NCI-H2227 (cell line): ENCODE results near the gene PLEKHA7.

Experiments
- DNase-seq: peaks from one replicate; lab custom pipeline; 2025; ENCODE audit not compliant: unreplicated experiment; lab: John Stamatoyannopoulos, UW

The PLEKHA7 gene

DNA sequence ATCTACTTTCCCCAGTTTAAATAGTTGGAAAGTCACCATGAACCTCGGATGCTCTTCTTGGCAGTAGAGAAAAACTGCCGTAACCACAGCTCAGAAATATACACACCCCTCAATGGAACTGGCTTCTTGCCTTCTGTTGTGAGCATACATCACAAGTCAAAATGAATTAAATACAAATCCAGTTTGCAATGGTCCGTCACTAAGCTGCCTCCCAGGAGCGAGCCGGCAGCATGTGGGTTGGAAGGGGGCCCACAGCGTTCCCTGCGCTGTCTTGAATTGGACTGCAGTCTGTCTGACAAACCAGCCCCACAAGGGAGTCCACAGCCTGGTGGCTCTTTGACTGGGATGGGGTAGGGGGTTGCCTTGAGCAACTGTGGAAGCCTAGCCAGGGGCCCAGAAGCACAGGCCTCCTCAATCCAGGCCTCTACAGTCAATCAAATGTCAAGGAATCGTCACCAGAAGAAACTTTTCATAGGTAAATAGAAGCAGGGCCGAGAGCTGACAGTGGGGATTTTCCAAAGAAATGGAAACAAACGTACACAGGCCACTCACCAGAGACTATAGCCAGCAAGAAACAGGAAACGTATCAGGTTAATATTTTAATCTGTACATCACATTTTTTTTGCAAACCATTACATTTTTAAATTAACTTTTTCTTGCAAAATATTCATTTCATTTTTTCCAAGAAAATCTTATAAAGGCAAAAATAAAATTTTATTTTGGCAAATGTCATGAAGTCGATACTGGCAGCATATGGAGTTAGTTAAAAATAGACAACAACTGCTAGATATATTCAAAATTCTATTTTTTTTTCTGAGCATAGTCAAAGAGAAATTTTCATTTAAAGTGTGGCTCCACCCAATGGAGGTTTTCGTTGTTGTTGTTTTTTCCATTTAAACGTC is 237.3 kb downstream of the PLEKHA7 start:
- DNase-seq = no peak

DNA sequence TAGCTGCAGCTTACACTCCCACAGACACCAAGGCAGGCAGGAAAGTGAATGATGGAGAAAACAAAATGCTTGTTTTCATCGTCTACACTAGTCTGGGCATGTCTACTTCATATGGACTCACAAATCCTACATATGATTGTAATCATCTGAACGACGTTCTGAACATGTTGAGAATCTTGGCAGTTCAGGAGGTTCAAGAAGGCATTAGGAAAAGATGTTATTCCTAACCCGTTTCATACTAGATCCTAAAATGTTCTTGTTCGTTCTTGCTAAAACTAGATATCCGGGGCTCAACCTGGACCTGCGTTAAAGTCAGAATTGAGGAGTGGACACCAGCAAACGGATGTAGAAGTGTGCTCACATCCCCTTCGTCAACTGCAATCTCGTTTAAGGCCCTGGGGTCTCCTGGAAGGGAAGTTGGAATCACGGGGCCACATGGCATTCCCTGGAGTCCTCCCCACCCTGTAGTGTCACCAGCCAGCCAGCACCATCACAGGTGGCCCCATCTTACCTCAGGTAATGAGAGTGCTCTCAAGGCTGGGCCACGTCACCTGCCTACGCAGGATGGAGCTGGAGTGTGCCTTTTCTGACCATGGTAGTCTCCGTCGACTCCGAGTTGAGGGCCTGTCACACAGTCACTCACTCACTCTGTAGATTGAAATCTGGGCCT is 238.5 kb downstream of the PLEKHA7 start:
- no peak for DNase-seq

DNA sequence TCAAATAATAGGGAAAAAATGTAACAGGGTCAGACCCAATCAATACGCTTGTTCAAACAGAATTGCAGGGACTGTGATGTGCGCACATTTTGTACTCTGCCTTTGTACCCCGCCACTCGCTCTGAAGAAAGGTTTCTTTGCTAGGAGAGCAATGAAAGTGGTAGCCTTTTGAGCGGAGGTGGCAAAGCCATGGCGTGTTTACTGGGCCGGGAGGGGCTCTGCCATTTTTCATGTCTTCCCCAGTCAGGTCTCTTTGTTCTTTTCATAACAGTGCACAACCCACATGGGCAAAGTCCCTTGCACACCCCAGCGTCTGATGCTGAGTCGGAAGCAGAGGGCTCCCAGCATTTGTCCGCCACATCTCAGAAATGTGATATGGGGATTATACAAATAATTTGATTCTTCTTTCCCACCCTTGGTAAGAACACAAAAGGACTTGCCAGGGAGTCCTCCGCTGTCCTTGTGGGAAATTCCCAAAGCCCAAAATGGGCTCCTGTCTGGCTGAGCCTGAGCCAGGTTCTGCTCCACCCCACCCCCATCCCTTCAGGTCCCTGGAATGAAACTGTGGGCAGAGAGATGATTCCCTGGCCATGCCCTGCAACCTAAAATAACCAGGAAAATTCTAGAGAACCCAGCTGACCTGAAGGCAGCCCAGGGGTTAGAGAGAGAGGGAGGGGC is 239.1 kb downstream of the PLEKHA7 start:
- DNase-seq = no peak

DNA sequence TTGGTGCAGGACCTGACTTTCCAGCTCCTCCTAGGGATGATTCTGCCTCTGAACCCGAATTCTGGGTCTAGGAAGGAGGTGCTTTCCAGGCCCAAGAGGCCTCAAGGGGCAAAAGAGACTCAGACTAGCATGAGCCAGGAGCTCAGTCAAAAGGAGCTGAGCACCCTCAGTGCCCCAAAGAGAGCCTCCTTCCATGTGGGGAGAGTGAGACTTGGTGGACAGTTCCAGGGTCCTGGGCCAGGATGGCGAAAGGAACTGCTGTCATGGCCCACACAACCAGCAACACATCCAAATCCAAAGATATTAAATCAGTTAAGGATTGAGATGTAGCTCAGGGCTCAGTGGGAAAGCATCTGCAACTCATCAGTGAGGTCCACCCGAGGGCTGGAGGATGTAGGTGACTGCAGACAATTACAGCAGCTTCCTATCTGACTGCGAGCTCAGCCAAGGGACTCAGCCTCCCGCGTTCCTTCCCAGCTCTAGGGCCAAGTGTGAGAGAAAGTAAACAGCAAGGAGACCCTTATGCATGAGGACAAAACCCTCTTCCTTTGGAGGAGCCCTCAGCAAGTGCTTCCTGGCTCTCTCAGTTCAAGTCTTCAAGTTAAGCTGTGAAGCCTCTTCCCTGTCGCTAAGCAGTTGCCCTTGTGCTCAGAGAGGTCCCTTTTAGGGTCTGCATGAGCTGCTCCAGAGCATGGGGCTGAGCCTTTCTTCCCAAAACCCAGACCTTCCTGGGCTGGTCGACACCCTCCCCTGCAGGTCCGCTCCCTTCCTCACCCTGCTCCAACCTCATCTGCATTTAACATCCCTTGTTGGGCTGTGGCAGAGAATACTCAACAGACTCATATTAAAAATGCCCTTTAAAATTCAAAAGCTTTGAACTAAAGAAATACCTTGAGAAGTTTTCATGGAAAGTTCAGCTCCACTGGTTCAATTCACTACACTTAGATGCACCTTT is 240.0 kb downstream of the PLEKHA7 start:
- DNase-seq = no peak

DNA sequence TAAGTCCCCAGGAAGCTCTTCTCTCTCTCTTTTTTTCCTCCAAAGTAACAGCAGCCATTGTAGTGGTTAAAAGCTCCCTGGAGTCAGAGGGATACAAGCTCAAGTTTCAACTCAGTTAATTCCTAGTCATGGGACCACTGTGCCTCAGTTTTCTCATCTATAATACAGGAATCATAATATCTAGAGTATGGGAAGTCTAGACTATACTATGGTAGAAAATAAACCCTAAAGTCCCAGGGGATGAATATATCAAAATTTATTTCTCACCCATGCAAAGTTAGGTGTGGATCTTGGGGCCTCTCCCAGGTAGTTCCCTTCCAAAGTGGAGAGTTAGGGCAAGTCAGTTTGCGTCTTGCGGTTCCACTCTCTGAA is 242.1 kb downstream of the PLEKHA7 start:
- DNase-seq = no peak

DNA sequence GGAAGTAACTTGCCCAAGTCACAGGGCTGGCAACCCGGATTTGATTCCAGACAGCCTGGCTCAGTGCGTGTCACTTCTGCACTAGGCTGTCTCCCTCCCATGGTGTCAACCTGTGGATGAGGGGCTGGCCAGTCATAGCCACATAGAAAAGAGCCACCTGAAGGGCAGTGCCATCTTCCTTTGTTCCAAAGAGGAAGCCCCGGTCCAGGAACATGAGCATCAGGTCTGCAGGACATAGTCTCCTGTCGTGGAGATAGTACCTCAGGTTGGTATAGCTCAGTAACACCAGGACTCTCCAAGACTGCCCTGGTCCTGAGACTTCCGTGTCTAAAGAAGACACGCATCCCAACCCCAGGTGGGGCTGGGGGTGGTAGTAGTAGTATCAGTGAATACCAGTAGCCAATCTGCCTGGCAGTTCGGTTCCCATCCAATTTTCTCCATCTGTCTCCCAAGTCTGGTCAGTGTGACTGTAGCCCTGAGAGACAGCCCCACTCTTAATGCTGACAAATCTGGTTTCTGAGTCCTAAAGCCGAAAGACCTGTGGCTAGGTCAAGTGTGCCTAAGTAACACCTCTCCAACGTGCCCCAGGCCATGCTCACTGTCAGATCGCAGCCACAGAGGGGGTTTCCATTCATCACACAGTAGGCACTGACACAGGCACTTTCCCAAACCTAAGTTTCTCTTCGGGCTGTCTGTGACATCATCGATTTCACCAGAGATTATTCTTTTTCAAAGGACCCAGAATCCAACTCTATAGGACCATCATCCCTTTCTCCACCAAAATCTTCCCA is 242.7 kb downstream of the PLEKHA7 start:
- DNase-seq = no peak

DNA sequence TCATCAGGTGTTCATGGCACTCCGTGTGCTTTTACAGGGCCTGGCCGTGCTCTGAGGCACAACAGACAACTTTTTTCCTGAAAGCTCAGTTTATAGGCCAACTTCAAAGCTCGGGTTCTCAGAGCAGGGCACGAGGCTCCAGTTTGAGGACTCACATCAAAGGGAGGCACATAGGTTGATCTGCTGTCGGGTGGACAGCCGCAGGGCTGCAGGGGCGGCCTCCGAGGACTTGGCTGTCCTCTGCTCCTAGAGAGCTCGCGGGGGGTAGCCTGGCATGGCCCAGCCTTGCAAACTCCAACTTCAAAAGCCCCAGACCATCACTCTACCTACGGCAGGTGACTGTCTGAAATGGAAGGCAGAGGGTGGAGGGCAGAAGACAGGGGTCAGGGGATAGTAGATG is 244.2 kb downstream of the PLEKHA7 start:
- DNase-seq = no peak

DNA sequence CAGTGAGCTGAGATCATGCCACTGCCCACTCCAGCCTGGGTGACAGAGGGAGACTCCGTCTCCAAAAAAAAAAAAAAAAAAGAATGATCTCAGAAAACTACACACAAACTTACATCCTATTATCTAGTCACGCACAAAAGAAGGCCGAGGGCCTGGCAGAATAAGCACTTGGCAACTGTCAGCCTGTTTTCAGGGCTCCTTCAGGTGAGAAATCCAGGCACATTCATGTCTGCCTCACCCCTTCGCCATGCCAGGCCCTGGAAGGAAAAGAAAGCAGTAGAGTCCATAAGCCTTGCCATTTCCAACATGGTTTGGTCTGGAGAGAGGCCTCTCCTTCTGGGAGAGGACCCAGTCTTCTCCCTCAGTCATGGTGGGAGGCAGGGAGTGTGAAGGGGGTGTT is 244.8 kb downstream of the PLEKHA7 start:
- DNase-seq = no peak

DNA sequence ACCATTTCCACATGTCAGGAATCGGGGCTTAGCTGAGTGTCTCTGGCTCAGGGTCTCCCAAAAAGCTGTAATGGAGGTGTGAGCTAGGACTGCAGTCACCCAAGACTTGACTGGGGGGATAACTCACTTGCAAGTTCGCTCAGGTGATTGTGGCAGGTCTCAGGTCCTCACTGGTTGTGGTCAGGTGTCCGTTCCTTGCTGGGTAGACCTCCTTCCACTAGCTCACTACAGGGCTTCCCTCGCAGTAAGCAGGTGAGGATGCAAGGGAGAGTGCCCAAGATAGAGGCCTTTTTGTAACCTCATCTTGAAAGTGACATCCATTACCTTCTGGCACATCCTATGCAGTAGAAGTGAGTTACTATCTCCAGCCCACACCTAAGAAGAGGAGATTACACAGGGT is 246.3 kb downstream of the PLEKHA7 start:
- no peak for DNase-seq

DNA sequence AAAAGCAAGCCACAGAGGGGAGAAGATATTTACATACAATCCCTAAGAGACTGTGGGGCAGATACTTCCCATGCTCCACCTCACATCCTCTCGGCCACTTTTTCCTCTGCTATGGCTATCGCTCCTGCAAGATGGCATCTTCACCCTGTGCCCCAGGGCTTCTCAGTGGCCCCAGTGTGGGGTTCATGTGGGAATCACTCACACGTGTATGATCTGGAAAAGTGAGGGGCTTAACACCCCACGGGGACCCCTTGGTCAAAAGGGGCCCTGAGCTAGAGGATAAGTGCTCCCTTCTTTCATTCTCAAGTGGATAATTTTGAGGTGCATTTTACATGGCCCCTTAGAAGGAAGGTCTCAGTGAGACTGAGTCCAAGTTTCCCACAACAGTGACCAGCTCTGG is 247.1 kb downstream of the PLEKHA7 start:
- DNase-seq = no peak

DNA sequence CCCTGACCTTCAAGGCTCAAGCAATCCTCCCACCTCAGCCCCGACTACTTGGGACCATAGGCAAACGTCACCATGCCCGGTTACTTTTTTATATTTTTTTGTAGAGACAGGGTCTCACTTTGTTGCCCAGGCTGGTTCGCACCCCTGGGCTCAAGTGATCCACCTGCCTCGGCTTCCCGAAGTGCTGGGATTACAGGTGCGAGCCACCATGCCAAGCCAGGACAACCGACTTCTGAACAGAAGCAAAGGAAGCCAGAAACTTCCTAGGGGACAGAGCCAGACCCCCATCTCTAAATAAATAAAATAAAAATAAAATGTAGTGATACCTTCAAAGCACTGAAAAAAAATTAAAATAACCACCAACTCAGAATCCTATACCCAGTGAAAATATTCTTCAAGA is 249.3 kb downstream of the PLEKHA7 start:
- no peak for DNase-seq

DNA sequence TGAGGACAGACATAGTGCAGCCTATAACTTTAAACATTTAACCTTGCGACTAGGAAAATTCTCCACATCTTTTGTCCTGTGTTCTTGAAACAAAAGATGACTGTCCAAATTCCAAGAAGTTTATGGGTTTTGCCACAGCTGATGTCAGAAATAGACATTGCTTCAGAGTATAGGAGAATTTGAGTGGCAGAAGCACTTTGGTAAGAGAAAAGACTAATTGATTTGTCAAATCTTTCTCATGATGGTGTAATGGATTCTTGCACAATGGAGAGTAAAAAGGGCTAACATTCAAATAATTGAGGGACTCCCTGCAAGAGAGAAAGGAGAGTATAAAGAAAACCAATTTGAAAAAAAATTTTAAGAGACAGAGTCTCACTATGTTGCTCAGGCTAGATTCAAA is 250.5 kb downstream of the PLEKHA7 start:
- no peak for DNase-seq

DNA sequence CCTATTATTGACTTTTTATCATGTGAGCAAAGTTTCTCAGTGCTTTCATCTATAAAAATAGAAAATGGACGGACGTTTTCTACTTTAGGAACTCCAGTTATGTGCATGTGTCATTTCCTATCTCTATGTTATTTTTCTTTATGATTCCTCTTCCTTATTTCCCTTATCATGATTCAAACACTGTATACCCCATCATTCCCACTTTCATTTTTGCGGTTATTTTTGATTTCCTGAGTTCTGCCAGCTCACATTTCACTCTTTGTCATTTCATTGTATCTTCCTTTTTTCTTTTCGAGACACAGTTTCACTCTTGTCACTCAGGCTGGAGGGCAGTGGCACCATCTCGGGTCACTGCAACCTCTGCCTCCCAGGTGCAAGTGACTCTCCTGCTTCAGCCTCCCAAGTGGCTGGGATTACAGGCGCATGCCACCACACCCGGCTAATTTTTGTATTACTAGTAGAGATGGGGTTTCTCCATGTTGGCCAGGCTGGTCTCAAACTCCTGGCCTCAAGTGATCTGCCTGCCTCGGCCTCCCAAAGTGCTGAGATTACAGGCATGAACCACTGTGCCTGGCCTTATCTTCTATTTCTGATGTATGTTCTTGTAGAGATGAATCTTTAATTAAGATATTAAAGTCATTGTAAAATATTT is 254.2 kb downstream of the PLEKHA7 start:
- no peak for DNase-seq

DNA sequence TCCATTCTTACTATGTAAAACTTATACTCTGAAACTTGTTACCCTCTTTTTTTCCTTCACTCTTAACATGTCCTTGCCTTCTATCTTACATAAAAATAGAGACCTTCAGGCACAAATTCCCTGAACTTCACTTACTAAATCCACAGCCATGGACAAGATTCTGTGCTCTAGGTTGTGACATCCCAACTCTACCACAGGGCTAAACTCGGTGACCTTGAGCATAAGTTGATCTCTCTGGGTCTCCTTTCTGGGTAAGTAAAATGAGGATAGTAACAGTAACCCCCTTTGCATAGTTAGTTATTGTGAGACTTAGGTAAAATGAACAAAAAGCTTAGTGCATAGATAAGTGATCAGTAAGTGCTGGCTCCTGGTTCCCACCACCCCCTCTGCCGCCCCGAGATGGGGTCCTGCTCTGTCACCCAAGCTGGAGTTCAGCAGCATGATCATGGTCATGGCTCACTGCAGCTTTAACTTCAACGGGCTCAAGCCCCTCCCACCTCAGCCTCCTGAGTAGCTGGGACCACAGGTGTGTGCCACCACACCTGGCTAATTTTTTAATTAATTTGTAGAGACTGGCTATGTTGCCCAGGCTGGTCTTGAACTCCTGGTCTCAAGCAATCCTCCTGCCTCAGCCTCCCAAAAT is 255.7 kb downstream of the PLEKHA7 start:
- no peak for DNase-seq

DNA sequence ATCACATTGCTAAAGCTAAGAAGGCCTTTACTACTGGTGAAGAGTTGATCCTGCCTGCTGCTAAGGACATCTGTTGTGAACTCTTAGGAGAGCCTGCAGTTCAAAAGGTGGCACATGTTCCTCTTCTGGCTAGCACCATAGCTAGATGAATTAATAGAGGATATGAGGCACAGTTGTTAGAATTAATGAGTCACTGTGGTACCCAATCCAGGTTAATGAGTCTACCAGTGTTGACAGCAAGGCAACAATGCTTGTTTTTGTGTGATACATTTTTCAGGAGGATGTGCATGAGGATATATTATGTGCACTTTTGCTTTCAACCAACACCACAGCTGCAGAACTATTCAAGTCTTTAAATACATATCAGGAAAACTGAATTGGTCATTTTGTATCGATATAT is 263.8 kb downstream of the PLEKHA7 start:
- no peak for DNase-seq

DNA sequence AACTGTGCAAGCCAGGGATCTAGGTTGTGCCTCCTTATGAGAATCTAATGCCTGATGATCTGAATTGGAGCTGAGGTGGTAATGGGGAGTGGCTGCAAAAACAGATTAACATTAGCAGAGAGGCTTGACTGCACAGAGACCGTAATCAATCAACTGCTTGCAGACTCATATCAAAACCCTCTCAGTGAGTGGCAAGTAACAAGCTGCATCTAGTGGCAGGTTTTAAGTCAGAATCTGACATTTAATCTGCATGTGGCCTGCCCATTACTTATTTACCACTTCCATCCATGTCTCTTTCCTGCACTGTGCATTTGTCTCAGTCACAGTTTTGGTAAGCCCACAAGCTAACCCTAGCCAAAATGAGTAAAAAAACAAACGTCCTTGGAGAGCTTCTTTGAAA is 264.5 kb downstream of the PLEKHA7 start:
- no peak for DNase-seq

DNA sequence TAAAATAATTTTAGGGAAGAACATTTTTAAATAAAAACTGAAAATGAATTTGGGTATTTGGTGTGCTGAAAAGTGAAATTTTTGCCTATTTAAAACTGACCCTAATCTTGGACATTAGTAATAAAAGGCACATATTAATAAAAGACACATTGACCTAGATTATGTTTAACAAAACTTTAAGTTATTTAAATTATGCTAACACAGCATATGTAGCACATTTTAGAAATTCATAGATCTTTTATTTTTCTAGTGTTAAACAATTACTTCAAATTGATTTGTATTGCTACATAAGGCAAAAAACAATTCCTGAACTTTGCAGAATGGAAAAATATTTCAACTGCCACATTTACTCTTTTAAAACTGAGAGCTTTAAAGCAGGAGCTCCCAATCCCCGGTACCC is 265.1 kb downstream of the PLEKHA7 start:
- DNase-seq = no peak

DNA sequence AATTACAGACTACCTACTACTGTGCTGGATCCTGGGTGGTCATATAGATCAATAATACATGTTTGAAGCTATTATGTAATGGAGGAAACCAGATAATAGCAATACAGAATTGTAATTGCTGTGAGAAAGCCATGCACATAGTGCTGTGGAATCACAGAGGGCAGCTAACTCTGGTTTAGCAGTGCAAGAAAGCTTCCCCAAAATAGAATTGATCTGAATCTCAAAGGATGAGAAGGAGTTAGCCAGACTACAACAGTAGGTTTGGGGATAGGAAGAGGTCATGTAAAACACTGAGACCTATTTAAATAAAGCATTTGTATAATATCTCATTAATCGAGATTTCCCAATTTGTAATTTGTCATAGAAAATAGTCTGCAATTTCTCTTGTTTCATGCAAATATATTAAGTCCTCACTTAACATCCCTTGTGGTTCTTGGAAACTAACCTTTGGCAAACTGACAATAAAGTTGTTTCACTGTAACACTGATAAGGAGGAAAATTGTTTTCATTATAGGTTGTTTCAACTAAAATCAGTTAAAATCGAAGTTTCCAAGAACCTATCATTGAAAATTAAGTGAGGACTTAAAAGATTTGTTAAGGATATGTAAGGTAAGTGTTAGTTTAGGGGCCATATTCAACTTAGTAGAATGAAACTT is 268.1 kb downstream of the PLEKHA7 start:
- no peak for DNase-seq
